Right lung (tissue), 5 donors: Measurements from ENCODE around the gene MST1R. TPM values are rescaled to one million over a fixed set of nuclear protein-coding genes. Genes with fewer than 3 reads are reported as not detected.

ENCODE experiments used
- DNase-seq, 2 donors: peaks; one replicate each; pipeline ENCODE4 v3.0.0-alpha.2; 2013
- polyA plus RNA-seq, 5 donors: library from polyadenylated mRNA; unstranded; fragments of 120-200 nt; gene quantifications; one replicate each; pipeline versions ENCODE4 v1.2.1 to v1.2.3, GENCODE V29; 2013; ENCODE audit warnings: inconsistent platforms in 1 of 5, low replicate concordance in 1 of 5; ENCODE audit not compliant: insufficient read length in 5 of 5, insufficient read depth in 1 of 5

MST1R gene
- polyA plus RNA-seq, 5 donors, result 4.0 to 9.2 (median 7.0) TPM

GRCh38 chr3:49878686-49879085, 25.0 kb downstream of the MST1R start:
- no peak for DNase-seq

GRCh38 chr3:49877716-49878115, 26.0 kb downstream of the MST1R start:
- peak in 1 of 2 donors; percentile 32 for DNase-seq

GRCh38 chr3:49876567-49876966, 27.1 kb downstream of the MST1R start:
- DNase-seq, result no peak

- DNase-seq, result no peak
These were observed 30.1 kb downstream of the MST1R start for GRCh38 chr3:49873623-49874022.

- no peak for DNase-seq
These were observed 30.8 kb downstream of the MST1R start for GRCh38 chr3:49872801-49873281.

GRCh38 chr3:49871531-49872153, 32.0 kb downstream of the MST1R start:
- no peak for DNase-seq

- DNase-seq, result no peak
These were observed 34.0 kb downstream of the MST1R start, which contains the start of gene CAMKV for GRCh38 chr3:49869525-49870126. TSS of gene CAMKV (minus strand) at chr3:49869906. CDS start at chr3:49862388, 7,518 bp downstream.

GRCh38 chr3:49868862-49869466, 34.7 kb downstream of the MST1R start:
- no peak for DNase-seq

- no peak for DNase-seq
These were observed 35.8 kb downstream of the MST1R start for GRCh38 chr3:49867871-49868321.

- DNase-seq, result no peak
These were observed 36.3 kb downstream of the MST1R start for GRCh38 chr3:49867400-49867799.

GRCh38 chr3:49865198-49865784, 38.4 kb downstream of the MST1R start:
- no peak for DNase-seq

GRCh38 chr3:49864505-49864904, 39.2 kb downstream of the MST1R start:
- no peak for DNase-seq

GRCh38 chr3:49859576-49860305, 43.9 kb downstream of the MST1R start:
- no peak for DNase-seq

GRCh38 chr3:49856181-49857005, 47.3 kb downstream of the MST1R start, which contains the start of gene TRAIP:
TSS of gene TRAIP (minus strand) at chr3:49856564. CDS start at chr3:49856453, 111 bp downstream.
- DNase-seq, result peak; percentile 95 to 97

- no peak for DNase-seq
These were observed 48.0 kb downstream of the MST1R start for GRCh38 chr3:49855662-49856061.

- no peak for DNase-seq
These were observed 58.0 kb downstream of the MST1R start for GRCh38 chr3:49845694-49846093.

- DNase-seq, result no peak
These were observed 59.0 kb downstream of the MST1R start for GRCh38 chr3:49844464-49845183.

- no peak for DNase-seq
These were observed 60.7 kb downstream of the MST1R start for GRCh38 chr3:49842843-49843517.

GRCh38 chr3:49841806-49842205, 61.9 kb downstream of the MST1R start:
- no peak for DNase-seq
